Nephron (organoid): ENCODE results near the gene HBG1.

ENCODE experiments used
- H3K27ac Mint-ChIP-seq, 3 experiments: 2 replicates each; pipeline ENCODE4 v1.8.0; 2020; ENCODE audit warnings: mixed read lengths in 3 of 3, mild to moderate bottlenecking in 2 of 3, moderate library complexity in 1 of 3
- H3K27me3 Mint-ChIP-seq: 2 replicates; pipeline ENCODE4 v1.8.0; 2021; ENCODE audit warnings: low read depth, mild to moderate bottlenecking, moderate library complexity, mixed read lengths
- H3K36me3 Mint-ChIP-seq: 2 replicates; pipeline ENCODE4 v1.8.0; 2020; ENCODE audit warnings: low read depth, mixed read lengths
- H3K4me1 Mint-ChIP-seq: 2 replicates; pipeline ENCODE4 v1.8.0; 2020; ENCODE audit warnings: mixed read lengths
- H3K4me3 Mint-ChIP-seq, 3 experiments: 2 replicates each; pipeline ENCODE4 v1.8.0; 2020; ENCODE audit warnings: mild to moderate bottlenecking in 3 of 3, mixed read lengths in 3 of 3, moderate library complexity in 2 of 3
- H3K9me3 Mint-ChIP-seq: 2 replicates; pipeline ENCODE4 v1.8.0; 2020; ENCODE audit warnings: mixed read lengths
- TF ChIP-seq, protein P1 (sequence below), 3 experiments: fragments of 200-600 bp; sonication (generic); IDR thresholded peaks; one replicate each; pipeline ENCODE4 v1.5.0; 2021; ENCODE audit warnings: antibody characterized with exemption in 3 of 3; ENCODE audit not compliant: unreplicated experiment in 3 of 3

HBG1 gene

GRCh38 chr11:5281596-5281995 lies 31.9 kb upstream of the HBG1 start:
- H3K4me3 Mint-ChIP-seq: no peak overlapping the region
- H3K36me3 Mint-ChIP-seq: no peaks in the 10 kb centered on the region
- no peaks in the 10 kb centered on the region for H3K4me1 Mint-ChIP-seq
- H3K27ac Mint-ChIP-seq: no peak overlapping the region
- TF ChIP-seq, protein P1, sequence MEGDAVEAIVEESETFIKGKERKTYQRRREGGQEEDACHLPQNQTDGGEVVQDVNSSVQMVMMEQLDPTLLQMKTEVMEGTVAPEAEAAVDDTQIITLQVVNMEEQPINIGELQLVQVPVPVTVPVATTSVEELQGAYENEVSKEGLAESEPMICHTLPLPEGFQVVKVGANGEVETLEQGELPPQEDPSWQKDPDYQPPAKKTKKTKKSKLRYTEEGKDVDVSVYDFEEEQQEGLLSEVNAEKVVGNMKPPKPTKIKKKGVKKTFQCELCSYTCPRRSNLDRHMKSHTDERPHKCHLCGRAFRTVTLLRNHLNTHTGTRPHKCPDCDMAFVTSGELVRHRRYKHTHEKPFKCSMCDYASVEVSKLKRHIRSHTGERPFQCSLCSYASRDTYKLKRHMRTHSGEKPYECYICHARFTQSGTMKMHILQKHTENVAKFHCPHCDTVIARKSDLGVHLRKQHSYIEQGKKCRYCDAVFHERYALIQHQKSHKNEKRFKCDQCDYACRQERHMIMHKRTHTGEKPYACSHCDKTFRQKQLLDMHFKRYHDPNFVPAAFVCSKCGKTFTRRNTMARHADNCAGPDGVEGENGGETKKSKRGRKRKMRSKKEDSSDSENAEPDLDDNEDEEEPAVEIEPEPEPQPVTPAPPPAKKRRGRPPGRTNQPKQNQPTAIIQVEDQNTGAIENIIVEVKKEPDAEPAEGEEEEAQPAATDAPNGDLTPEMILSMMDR (IDR thresholded peaks at IDR 0.05; ENCODE audit: unreplicated experiment in 3 of 3): no peak
- H3K27me3 Mint-ChIP-seq: no peaks in the 10 kb centered on the region
- no peaks in the 10 kb centered on the region for H3K9me3 Mint-ChIP-seq

DNA sequence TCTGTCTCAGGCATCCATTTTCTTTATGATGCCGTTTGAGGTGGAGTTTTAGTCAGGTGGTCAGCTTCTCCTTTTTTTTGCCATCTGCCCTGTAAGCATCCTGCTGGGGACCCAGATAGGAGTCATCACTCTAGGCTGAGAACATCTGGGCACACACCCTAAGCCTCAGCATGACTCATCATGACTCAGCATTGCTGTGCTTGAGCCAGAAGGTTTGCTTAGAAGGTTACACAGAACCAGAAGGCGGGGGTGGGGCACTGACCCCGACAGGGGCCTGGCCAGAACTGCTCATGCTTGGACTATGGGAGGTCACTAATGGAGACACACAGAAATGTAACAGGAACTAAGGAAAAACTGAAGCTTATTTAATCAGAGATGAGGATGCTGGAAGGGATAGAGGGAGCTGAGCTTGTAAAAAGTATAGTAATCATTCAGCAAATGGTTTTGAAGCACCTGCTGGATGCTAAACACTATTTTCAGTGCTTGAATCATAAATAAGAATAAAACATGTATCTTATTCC lies 31.0 kb upstream of the HBG1 start:
- Mint-ChIP-seq H3K4me1 (no peaks in the 10 kb centered on the region), H3K9me3 (no peaks in the 10 kb centered on the region), H3K27me3 (no peaks in the 10 kb centered on the region), H3K27ac (no peak overlapping the region), H3K36me3 (no peaks in the 10 kb centered on the region), H3K4me3 (no peak overlapping the region)
- TF ChIP-seq, protein P1 (IDR thresholded peaks at IDR 0.05; ENCODE audit: unreplicated experiment in 3 of 3): no peak

GRCh38 chr11:5279471-5280090 lies 29.9 kb upstream of the HBG1 start:
- H3K4me3 Mint-ChIP-seq: no peak overlapping the region
- no peaks in the 10 kb centered on the region for H3K27me3 Mint-ChIP-seq
- no peaks in the 10 kb centered on the region for H3K9me3 Mint-ChIP-seq
- TF ChIP-seq, protein P1 (IDR thresholded peaks at IDR 0.05; ENCODE audit: unreplicated experiment in 3 of 3): no peak
- no peak overlapping the region for H3K27ac Mint-ChIP-seq
- H3K4me1 Mint-ChIP-seq: no peaks in the 10 kb centered on the region
- H3K36me3 Mint-ChIP-seq: no peaks in the 10 kb centered on the region

DNA sequence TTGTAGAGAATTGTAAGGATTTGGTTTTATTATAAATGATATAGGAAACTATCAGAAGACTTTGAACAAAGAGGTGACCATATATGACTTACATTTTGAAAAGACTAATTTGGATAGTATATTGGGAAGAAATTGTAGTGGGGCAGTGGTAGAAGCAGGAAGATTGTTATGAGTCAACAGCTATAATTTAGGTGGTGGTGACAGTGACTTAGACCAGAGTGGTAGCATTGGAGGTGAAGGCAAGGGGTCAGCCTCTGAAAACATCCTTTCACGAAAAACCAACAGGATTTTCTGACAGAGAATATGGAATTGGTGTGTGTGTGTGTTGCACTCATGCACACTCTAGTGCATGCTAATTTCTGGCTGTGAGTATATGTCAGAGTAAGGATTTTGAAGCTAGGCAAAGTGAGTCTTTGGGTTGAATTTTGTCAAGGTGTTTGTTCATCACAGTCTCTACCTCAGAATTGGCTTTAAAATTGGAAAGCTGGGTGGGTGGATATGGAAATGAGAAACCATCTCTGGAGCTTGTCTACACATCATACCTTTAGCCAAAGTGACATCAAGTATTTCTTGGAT lies 28.2 kb upstream of the HBG1 start:
- Mint-ChIP-seq H3K9me3 (no peaks in the 10 kb centered on the region), H3K36me3 (no peaks in the 10 kb centered on the region), H3K4me3 (no peak overlapping the region), H3K27ac (no peak overlapping the region), H3K4me1 (no peaks in the 10 kb centered on the region), H3K27me3 (no peaks in the 10 kb centered on the region)
- TF ChIP-seq, protein P1 (IDR thresholded peaks at IDR 0.05; ENCODE audit: unreplicated experiment in 3 of 3): no peak

DNA sequence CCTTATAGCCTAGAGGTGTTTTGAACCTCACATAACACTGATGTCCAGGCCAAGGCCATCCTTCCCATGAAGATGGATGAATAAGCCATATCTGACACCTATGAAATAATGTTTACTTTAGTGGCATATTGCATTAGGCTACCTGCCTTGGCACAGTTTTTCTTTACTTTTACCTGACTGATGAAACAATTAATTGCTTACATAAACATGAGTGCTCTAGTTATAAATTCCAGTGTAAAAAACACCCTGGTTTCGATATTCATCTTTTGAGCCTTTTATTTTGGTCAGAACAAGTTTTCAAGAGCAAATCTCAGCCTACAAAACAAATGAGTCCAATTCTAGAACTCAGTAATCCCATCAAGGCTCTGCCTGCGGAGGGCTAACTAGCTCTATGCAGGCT lies 27.0 kb upstream of the HBG1 start:
- no peaks in the 10 kb centered on the region for H3K9me3 Mint-ChIP-seq
- TF ChIP-seq, protein P1 (IDR thresholded peaks at IDR 0.05; ENCODE audit: unreplicated experiment in 3 of 3): no peak
- H3K27me3 Mint-ChIP-seq: no peaks in the 10 kb centered on the region
- no peak overlapping the region for H3K27ac Mint-ChIP-seq
- no peak overlapping the region for H3K4me3 Mint-ChIP-seq
- no peaks in the 10 kb centered on the region for H3K36me3 Mint-ChIP-seq
- no peaks in the 10 kb centered on the region for H3K4me1 Mint-ChIP-seq
